ENCODE results near the gene C15orf62.

C15orf62 gene

DNA sequence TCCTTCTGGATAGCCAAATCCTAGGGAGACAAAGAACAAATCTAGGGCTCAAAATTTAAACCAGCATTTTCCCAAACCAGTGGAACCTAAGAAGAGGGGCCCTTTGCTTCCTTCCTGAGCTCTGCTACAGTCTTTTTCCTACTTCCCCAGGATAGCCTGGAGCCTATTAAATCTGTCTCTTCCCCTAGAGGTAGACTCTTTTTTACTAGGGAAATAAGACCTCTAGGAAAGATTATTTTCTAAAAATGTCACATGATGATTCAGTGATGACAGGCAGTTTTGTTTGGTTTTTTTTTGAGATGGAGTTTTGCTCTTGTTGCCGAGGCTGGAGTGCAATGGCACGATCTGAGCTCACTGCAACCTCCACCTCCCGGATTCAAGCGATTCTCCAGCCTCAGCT, 33.2 kb upstream of the C15orf62 start:
- CTCF ChIA-PET = interaction anchor here (1.4 kb wide), 1 partner anchor 10 kb away, joined by 8 read pairs; no protein-coding TSS in a partner anchor
- H3K4me1 ChIP-seq (ENCODE audit: control insufficient read depth, insufficient read depth, low read length) = no peaks in the 10 kb centered on the region
- POLR2A ChIA-PET = no interaction called here
- peaks cover 26 to 85% of the 10 kb centered on the region in 2 experiments; a peak in 2 of 3 replicates for H3K36me3 ChIP-seq (ENCODE audit: control insufficient read depth in 2 of 2, insufficient read depth in 1 of 2, low read length in 2 of 2)
- H3K27ac ChIP-seq (ENCODE audit: extremely low read depth, low read depth, low read length) = no peak overlapping the region
- H3K9me3 ChIP-seq (ENCODE audit: control insufficient read depth, insufficient read depth, low read depth, low read length) = no peaks in the 10 kb centered on the region
- TF ChIP-seq ZFP37 (tag by site-specific recombination; IDR thresholded peaks at IDR 0.05) (no peak), KLF1 (tag by site-specific recombination; IDR thresholded peaks at IDR 0.05) (no peak), ZNF202 (tag by site-specific recombination; IDR thresholded peaks at IDR 0.05; ENCODE audit: borderline replicate concordance) (no peak), ZNF837 (tag by site-specific recombination; IDR thresholded peaks at IDR 0.05) (no peak), GLIS1 (tag by site-specific recombination; IDR thresholded peaks at IDR 0.05) (no peak), GLI4 (tag by site-specific recombination; IDR thresholded peaks at IDR 0.05) (no peak), ZNF426 (tag by site-specific recombination; IDR thresholded peaks at IDR 0.05) (no peak)
- TF ChIP-seq, protein P1, sequence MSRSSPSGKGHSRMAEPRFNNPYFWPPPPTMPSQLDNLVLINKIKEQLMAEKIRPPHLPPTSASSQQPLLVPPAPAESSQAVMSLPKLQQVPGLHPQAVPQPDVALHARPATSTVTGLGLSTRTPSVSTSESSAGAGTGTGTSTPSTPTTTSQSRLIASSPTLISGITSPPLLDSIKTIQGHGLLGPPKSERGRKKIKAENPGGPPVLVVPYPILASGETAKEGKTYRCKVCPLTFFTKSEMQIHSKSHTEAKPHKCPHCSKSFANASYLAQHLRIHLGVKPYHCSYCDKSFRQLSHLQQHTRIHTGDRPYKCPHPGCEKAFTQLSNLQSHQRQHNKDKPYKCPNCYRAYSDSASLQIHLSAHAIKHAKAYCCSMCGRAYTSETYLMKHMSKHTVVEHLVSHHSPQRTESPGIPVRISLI (tag by site-specific recombination; IDR thresholded peaks at IDR 0.05) = no peak
- no peak overlapping the region for H3K4me3 ChIP-seq (ENCODE audit: low read depth, low read length)

DNA sequence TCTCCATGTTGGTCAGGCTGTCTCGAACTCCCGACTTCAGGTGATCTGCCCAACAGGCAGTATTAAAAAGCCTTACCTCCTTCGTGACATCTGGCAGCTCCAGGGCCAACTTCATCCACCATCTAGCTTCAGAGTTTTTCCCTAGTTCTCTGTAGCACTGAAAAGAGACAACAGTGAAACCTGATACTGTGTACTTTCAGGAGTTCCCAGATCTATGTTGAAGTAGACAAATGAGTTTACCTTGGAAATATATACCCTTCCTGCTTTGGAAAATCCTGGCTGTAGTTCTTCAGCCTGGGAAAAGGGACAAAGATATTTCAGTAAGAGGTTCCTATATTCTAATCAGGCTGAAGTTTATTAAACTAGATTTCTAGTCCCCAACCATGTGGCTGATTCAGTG, 32.7 kb upstream of the C15orf62 start:
- no peak overlapping the region for H3K4me3 ChIP-seq (ENCODE audit: low read depth, low read length)
- ChIA-PET CTCF (interaction anchor here (0.6 to 1.4 kb wide), 2 partner anchors 10 to 16 kb away, joined by 3 to 8 read pairs; no protein-coding TSS in a partner anchor), POLR2A (no interaction called here)
- TF ChIP-seq ZNF785 (tag by site-specific recombination; IDR thresholded peaks at IDR 0.05) (no peak), ZNF114 (tag by site-specific recombination; IDR thresholded peaks at IDR 0.05) (no peak), ZNF555 (tag by site-specific recombination; conservative IDR thresholded peaks at IDR 0.05) (no peak), ZNF335 (tag by site-specific recombination; conservative IDR thresholded peaks at IDR 0.05) (peak; percentile 41; the same call in 1 of the 2 replicates), ZNF837 (tag by site-specific recombination; IDR thresholded peaks at IDR 0.05) (no peak), HOXC10 (CRISPR knock-in tag; IDR thresholded peaks at IDR 0.05) (no peak)
- TF ChIP-seq, protein P2, sequence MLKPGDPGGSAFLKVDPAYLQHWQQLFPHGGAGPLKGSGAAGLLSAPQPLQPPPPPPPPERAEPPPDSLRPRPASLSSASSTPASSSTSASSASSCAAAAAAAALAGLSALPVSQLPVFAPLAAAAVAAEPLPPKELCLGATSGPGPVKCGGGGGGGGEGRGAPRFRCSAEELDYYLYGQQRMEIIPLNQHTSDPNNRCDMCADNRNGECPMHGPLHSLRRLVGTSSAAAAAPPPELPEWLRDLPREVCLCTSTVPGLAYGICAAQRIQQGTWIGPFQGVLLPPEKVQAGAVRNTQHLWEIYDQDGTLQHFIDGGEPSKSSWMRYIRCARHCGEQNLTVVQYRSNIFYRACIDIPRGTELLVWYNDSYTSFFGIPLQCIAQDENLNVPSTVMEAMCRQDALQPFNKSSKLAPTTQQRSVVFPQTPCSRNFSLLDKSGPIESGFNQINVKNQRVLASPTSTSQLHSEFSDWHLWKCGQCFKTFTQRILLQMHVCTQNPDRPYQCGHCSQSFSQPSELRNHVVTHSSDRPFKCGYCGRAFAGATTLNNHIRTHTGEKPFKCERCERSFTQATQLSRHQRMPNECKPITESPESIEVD (tag by site-specific recombination; IDR thresholded peaks at IDR 0.05) = 0 out of 2 replicates have a peak, but pooled peaks have one; percentile 33
- TF ChIP-seq, protein P3, sequence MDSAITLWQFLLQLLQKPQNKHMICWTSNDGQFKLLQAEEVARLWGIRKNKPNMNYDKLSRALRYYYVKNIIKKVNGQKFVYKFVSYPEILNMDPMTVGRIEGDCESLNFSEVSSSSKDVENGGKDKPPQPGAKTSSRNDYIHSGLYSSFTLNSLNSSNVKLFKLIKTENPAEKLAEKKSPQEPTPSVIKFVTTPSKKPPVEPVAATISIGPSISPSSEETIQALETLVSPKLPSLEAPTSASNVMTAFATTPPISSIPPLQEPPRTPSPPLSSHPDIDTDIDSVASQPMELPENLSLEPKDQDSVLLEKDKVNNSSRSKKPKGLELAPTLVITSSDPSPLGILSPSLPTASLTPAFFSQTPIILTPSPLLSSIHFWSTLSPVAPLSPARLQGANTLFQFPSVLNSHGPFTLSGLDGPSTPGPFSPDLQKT (IDR thresholded peaks at IDR 0.05; ENCODE audit: borderline replicate concordance, low read depth, low read length) = no peak
- H3K27ac ChIP-seq (ENCODE audit: extremely low read depth, low read depth, low read length) = no peak overlapping the region
- H3K36me3 ChIP-seq (ENCODE audit: control insufficient read depth in 2 of 2, insufficient read depth in 1 of 2, low read length in 2 of 2) = peaks cover 24 to 84% of the 10 kb centered on the region in 2 experiments; a peak in 2 of 3 replicates
- H3K4me1 ChIP-seq (ENCODE audit: control insufficient read depth, insufficient read depth, low read length) = no peaks in the 10 kb centered on the region
- H3K9me3 ChIP-seq (ENCODE audit: control insufficient read depth, insufficient read depth, low read depth, low read length) = no peaks in the 10 kb centered on the region

DNA sequence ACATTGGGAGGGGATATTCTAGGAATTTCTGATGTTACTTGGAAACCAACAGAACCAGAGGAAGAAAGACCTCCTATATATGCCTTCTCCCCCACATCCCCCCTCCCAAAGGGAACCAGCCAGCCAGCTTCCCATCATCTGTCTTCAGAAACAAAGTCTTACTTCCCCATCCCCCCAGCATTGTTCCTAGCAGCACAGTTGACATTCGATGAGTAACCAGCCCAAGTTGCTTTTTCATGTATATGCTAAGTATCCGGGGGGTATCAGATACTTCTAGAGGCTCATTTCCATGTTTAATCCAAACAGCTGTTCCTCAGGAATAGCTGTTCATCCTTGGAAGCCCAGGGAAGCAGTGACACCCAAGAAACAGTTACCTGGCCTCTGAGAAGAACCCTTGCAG, 30.7 kb upstream of the C15orf62 start:
- TF ChIP-seq ZNF248 (tag by site-specific recombination; IDR thresholded peaks at IDR 0.05) (no peak), ZNF785 (tag by site-specific recombination; IDR thresholded peaks at IDR 0.05) (no peak)
- Histone ChIP-seq H3K27ac (ENCODE audit: extremely low read depth, low read depth, low read length) (no peak overlapping the region), H3K4me1 (ENCODE audit: control insufficient read depth, insufficient read depth, low read length) (no peaks in the 10 kb centered on the region), H3K4me3 (ENCODE audit: low read depth, low read length) (no peak overlapping the region), H3K9me3 (ENCODE audit: control insufficient read depth, insufficient read depth, low read depth, low read length) (no peaks in the 10 kb centered on the region), H3K36me3 (ENCODE audit: control insufficient read depth in 2 of 2, insufficient read depth in 1 of 2, low read length in 2 of 2) (peaks cover 24 to 93% of the 10 kb centered on the region in 2 experiments; a peak in 2 of 3 replicates)
- ChIA-PET POLR2A (interaction anchor here (0.6 to 0.9 kb wide), 3 partner anchors 8 to 41 kb away, joined by 3 read pairs; no protein-coding TSS in a partner anchor), CTCF (interaction anchor here (0.6 to 1.4 kb wide), 2 partner anchors 9 to 119 kb away, joined by 5 to 6 read pairs; no protein-coding TSS in a partner anchor)

Data from HEK293 (cell line).